Medulla oblongata (tissue), 1 donor: ENCODE results near the gene MAL.

Source experiments
- DNase-seq: peaks from one replicate; pipeline ENCODE4 v3.0.0-alpha.2; 2015; ENCODE audit errors: extremely low spot score

MAL gene

DNA sequence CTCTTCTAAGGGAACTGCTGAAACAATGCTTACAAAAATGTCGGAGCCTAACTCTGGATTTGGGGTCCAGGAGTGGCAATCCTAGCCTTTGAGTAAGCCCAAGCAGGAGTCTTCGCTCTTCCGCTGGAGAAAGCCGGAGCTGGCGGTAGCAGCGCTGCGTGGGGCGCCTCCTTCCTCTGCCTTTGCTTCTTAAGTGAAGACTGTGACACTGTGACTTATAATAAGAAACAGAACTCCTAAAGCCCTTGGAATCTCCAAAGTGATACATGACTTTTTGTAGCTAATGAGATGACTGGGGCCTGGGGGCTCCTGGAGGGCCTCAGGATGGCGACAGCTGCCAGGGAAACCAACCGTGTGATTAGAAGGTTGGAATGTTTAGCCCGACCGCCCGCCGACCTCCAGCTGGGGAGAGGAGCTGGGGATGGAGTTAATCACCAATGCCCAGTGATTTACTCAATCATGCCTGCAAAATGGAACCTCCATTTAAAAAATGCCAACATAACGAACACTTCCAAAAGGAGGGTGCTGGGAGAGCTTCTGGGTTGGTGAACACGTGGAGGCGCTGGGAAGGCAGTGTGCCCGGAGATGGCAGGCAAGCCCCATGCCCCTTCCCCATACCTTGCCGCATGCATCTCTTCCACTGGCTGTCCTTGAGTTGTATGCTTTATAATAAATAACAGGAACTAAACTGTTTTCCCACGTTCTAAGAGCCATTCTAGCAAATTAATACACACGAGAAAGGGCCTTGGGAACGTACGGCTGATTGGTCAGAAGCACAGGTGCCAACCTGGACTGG, 29.0 kb upstream of the MAL start:
- no peak for DNase-seq

DNA sequence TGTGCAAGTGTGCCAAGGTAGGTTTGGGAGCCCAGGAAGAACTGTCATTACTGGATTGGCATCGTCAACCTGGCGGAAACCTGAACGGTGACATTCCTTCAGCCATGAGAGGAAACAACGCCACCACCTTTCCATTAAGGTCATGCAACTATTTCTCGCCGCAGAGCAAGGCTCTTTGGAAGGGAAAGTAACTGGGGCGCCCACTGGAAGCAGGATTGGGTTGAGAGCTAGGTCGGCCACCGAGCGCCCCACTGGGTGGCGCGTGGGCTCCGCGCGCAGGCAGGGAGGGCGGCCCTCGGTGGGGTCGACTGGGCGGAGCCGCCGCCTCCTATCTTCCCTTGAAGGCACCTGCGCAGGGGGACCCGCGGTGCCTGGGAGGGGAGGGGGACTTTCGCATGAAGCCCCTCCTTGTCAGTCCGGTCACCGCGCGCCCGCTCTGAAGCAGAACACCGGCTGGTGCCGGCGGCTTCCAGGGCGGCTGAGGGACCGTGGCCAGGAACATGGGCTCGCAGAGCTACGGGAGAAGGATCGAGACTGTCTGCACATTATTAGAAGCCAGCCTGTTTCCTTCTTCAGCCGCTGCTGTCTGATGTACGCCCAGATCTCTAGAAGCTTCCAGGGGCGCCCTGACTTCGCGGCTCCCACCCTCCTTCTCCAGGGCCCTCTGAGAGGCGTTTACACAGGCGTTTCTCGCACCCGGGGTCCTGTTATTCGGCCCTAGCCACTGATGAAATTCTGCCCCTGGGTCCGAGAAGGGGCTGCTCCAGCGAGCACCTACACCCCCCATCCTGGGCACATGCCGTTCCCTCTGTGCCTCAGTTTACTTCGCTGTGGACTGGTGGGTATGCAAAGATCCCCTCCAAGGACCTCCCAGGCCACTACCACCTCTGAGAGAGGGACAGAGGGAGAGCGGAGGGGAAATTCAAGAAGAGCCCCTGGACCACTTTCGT, 27.3 kb upstream of the MAL start:
- no peak for DNase-seq

DNA sequence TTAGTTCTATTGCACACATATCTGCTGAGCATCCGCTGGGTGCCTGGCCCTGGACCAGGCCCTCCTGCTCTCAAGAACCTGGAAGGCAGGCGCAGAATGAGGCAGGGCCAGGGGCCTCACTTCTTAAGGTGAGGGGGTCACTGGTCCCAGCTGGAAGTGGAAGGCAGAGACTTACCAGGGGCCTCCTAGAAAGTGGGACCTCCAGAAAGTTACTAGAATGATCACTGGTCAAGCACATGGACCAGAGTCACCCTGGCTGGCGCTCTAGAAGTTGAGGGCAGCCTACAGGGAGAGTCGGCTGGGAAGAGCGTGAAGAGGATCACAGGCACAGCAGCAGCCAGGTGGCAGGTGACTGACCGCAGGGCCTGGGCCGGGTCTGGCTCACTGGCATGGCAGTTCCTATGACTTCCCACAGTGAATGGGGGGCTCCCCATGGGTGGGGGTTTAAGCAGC, 26.1 kb upstream of the MAL start:
- no peak for DNase-seq

DNA sequence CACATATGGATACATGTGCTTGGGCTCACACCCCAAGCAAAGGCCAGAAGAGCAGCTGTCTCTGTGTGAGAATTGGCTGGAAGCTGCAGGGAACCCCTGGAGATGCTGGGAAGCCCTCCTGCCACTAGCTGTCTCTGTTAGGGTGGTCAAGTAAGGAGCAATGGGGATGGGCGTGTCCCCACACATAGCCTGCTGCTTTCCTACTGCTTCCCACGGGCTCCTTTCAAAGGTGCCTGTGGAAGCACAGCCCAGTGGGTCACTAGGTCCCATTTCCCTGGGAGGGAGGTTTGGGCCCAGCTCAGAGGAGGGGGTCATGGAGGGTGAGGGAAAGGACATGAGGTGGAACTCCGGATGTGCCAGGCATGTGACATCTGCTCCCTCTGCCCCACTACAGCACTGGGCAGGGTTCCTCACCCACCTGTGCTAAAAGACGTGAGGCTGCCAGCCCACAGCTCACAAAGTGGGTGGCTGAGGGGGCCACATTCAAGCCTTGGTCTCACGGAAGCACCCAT, 24.4 kb upstream of the MAL start:
- DNase-seq, result no peak

DNA sequence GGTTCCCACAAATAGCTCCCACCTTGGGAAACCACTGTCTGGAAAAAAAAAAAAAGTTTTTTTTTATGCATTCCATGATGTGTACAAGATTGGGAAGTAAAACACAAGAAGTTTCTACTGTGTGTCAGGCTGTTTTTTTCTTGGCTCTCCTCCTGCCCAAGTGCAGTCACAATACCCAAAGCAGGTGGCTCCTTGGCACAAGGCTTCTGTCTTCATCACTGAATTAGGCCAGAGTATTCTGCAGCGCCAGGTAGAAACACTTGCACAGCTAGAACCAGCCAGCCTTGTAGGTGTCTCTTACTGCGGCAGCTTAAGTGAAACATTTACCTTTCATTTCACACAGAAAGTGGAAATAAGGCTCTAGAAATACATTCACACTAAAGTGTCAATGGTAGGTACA, 23.8 kb upstream of the MAL start:
- no peak for DNase-seq

DNA sequence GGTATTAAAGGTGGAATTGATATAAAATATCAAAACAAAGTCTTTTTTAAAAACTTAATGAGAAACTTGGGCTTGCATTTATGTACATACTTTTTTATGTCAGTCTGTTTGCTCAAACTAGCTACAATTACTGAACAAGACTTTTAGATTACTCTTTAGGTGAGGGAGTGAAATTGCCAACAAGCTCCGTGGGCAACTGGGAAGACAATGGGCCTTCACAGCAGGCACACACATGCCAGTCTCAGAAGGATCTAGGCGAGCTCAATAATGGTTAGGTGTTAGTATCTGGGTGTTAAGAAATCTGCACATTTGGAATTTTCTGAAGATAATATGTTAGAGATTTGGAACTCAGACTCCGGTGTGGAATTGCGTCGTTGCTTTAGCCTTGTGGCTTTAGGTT, 23.0 kb upstream of the MAL start:
- no peak for DNase-seq

DNA sequence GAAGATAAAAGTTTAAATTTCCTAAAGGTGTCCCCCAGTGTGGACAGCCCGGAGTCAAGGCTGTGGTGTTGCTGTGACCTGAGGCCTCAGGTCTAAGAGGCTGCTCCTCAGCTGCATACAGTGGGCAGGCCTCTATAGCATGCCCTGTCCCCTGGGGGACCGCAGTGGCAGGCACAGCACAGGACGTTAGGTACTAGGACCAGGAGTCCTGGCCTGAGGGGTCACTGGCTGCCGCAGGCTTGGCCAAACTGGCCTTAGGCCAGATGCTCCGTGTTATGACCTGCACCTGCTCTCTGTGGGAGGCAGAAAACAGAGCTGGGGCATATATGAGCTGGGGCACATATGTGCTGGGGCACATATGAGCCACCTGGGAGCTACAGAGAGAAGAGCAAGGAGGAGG, 21.2 kb upstream of the MAL start:
- no peak for DNase-seq

DNA sequence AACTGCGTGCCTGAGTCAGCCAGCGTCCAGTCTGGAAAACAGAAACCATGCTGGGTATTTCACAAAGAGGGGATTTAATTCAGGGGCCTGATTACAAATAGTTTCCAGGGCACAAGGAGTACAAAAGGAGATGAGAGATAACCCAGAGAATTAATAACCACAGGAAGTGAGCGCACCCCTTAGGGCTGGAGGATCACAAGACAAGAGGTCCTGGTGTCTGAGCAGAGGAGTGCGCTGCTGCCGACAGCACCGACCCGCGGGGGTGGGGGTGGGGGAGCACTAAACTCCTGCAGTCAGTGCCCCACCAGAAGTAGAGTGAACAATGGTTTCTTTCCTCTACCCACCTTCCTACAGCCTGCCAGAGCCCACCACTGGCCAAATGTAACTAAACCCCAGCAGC, 20.8 kb upstream of the MAL start:
- no peak for DNase-seq

DNA sequence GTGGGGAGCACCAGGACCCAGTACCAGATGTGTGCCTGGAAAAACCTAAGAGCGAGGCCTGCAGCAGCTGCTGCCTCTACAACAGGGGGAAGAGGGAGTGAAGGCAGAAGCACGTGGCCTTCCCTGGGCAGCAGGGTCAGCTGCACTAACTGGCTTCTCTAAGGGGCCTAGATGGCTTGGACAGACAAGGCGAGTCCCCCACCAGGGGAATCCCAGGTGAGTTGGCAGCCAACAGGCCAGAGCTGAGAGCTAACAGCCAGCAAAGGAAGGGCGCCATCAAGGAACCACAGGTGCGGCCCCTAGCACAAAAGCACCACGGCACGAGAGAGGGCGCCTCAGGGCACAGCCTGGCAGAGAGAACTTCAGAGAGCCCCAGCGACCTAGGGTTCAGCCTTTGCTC, 19.8 kb upstream of the MAL start:
- DNase-seq, result no peak

DNA sequence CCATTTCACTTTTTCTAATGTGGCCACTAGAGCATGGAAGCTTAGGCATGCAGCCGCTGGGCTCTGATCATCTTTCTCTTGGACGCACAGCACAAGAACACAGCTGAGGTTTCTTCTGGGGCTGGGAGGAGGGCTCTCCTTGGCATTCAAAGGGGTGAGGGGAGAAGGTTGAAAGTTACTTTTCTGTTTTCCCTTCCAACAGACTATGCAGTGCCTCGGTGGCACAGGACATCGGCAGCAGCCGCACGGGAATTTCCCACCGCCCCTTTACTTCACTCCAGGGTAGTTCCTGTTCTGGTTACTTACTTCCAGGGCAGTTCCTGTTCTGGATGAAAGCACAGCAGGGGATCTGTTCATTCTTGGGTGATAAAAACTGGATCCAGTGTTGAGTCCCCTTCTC, 18.9 kb upstream of the MAL start:
- no peak for DNase-seq

DNA sequence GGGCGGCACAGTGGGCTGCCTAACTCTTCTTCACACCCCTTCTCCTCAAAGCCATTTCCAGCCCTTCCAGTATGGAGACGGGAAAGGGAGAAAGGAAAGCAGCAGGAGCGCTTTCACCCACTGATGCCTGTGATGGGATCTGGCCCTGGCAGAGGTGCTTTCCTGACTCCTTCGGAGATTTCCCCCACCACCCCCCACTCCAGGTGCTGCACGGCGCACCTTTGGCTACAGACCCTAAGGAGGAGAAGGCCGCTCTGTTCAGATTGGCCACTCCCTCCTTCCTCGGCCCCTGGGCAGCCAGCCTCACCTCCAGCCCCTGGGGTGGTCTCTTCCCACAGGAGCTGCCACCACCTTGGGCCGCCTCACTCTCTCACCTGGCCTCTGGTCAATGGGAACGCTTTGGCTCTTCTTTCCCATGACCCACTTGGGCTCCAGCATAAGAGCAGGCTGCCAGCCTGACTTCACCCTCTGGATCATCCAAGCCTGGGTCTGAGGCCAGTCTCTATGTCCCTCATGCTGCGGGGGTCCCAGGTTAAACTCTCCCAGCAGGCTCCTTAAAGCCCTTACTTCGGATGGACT, 18.4 kb upstream of the MAL start:
- DNase-seq, result no peak

DNA sequence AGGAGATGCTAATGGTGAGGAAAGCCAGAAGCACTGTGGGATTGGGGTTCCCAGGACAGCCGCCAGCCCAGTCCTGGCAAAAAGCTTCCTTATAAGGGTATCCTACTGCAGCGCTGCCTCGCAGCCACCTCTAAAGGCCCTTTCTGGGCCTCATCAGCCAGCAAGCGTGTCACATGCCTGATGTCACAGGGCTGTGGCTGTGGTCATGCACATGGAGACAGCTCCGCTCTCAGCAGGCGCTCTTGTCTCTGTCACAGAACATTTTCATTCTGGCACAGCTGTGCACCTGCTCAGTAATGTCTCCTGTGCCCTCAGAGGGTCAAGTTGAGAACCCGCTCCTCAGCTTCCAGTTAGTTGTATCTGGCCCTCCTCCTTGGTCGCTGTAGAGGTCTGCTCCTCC, 17.7 kb upstream of the MAL start:
- peak; percentile 73 for DNase-seq

DNA sequence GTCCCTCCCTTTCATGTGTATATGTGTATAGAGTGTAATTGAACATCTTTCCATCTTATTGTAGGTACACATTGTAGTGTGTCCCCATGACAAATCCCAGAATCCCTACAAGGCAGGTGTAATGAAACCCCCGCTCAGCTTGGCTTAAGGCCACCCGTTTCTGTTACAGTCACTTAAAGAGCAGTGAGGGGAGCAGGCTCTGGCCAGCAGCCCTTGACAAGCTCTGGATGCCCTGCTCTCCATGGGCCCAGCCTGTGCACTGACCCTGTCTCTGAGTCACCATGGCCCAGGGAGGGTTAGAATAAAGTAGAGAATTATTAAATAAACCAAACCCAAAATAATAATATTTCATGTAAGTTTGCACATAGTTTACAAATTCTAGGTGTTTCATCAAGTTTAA, 17.2 kb upstream of the MAL start:
- no peak for DNase-seq

DNA sequence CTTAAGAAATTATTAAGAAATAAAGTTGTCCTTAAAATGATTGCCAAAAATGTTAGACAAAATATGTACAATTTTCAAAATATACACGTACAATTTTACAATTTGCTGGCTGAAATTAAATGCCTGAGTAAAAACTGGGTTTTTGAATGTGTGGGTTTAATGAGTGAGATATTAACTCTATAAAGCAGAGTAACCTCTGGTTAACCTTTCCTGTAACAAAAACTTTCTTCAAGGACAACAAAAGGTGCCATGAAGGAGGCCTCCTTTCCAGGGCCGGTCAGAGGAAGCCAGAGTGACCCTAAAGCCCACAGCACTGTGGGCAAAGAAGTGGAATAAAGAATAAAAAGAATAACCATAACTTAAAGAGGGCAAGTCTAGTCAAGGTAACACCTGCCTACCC, 16.5 kb upstream of the MAL start:
- DNase-seq, result no peak

DNA sequence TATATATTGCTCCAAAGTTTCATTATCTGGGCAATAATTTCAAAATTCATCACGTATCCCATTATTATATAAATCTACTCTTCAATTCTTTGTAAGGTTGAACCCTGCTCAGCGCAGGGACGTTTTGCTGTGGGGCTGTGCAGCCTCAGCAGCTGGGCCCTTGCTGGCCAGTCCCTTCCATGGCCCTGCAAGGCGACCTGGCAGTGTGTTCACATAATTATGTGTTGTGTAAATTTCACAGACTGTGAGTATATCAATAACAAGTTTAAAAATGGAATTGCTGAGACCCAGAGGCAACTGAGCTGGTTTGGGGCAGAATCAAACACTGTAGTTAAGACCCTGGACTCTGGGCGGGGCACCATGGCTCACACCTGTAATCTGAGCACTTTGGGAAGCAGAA, 16.1 kb upstream of the MAL start:
- DNase-seq, result no peak

DNA sequence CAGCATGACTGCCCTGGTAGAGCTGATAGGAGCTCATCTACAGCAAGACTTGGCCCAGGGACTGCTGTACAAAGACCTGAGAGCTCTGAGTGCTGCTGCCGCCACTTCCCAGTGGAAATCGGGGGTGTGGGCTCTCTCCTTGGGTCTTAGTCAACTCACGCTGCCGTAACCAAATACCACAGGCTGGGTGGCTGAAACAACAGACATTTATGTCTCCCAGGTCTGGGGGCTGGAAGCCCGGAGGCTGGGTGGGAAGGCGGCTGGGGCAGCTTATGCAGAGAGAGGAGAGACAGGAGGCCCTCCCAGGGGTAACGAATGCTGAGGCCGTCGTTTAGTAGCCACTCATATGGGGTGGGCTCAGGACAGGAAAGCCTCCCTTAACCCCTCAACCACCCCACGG, 15.4 kb upstream of the MAL start:
- DNase-seq, result no peak

DNA sequence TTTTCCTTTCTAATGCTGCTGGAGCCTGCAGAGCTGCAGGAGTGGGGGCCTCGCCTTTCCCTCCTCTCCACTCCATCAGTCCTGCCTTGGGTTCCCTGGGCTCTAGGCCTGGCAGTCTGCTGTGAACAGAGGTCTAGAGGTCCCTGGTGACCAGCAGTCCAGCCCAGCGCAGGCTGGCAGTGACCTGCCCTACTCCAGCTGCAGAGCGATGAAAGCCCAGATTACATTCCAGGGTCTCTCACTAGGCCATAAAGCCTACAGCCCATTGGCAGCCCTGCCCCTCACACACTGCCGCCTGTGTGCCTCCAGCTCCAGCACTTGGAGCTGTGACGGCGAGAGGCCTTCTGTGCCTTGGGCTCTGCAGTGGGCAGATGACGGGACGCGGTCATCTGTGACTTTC, 14.8 kb upstream of the MAL start:
- DNase-seq, result no peak

DNA sequence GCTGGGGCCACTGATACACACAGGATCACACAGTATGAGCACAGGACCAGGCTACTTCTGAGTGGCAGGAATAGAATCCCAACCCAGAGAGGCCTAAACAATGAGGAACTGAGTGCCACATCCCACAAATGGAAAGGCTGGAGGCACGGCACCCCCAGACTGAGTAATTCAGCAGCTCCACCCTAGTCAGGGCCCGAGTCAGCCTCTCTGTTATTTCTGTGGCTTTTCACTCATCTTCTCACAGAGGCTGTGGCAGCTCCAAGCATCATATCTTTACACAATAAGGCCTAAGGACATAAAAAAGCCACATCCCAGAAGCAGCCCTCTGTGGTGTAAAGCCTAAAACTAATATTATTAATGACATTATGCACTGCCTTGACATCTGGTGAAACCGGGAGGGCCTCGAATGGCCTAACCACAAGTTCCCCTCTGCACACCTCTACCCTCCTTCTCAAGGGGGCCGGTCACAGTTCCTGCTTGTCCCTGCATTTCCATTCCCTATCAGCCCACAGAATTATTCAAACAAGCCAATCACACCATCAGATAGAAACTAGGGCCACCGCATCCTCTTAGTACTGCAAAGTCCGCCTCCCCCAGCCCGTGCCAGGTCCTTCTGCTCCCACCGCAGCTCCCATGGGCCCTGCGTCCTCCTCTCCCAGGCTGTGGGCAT, 12.5 kb upstream of the MAL start:
- no peak for DNase-seq

DNA sequence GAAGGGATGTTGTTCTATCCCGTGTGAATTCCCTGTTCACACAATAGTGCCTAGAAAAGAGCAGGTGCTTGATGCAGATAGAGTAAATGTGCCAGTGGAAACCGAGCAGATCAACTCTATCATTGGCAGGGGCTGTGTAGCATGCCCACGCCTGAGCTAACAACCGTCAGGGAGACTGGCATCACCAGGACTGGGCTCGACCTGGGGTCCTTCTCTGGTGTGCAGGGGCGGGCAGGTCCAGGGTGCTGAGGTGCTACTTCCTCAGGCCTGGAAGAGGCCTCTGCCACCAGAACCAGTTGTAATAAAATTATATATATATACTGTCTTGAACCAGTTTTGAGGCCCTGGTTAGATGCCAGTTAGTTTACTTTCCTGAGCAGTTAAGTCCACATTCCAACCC, 11.8 kb upstream of the MAL start:
- DNase-seq, result no peak

DNA sequence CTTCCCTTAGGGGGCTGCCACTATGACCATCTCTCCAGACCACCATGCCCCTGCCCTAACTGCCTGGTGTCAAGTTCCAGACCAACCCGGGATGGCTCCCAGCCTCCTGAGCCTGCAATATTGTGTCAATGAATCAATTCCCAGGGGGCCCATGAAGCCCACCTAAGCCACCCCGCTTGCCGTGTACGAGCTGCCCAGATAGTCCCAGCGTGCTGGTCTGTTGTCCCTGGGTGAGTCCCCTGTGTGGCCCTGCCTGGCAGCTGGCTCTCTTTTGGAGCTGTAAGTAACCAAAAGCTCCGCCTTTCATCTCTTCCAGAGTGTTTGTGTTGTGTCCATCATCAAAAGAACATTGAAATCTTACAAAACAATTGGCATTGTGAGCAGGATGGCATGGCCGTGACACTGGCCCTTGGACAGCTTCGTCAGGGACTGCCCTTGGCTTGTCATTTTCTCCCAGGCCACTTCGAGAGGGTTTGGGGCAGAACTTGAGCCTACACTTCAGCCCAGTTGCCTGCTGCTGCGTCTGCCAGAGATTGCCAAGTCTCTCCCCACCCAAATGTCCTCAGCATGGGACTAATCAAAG, 11.3 kb upstream of the MAL start:
- peak; percentile 58 for DNase-seq

DNA sequence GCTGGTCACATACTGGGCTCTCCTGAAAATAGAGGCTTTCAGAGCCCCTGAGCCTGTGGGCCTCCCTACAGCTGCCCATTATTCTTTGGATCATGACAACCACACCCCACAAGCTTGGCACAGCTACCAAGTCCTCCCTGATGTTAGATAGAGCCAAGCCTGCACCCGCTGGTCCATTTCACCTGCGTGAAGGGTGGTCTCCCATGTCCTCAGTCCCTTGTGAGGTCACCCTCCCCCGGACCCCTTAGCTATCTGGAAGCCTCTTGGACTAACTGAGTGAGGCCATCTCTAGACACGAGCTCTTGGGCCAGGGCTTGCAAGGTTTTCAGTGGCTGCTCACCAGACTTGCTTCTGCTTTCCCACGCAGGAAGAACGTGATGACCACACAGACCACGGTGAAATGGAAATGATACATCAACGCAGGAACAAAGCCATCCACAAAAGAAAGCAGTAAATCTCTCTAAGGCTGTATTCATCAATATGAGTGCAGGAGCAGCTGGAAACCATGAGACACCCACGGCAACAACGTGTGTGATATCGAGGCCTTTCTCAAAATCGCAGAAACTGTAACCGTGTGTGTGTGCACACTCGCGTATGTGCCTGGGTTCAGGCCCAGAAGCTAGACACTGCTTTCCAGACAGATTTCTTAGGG, 10.1 kb upstream of the MAL start:
- no peak for DNase-seq
